Pancreas (tissue), 10 donors: ENCODE measurements around the gene AGPAT1. TPM values are rescaled to one million over a fixed set of nuclear protein-coding genes. Genes with fewer than 3 reads are reported as not detected.

Experiments
- ATAC-seq, 4 donors: fragments of 200-7000 bp; cut with Tn5 transposase; one replicate each; pipeline versions ENCODE4 v1.8.0 to v1.9.1; 2020; ENCODE audit warnings: mild to moderate bottlenecking in 4 of 4, moderate library complexity in 4 of 4
- DNase-seq, 6 donors: peaks; one replicate each; pipeline ENCODE4 v3.0.0-alpha.2; 2020
- FAIRE-seq: peaks from 2 replicates; lab custom pipeline; 2012; peaks lifted over from hg19 to GRCh38; lab: Jason Lieb, UNC
- H3K27ac ChIP-seq, 4 donors: fragments of 200-600 bp; sonication (generic); 1 replicate in 3 of 4; 2 replicates in 1 of 4; pipeline versions ENCODE4 v1.5.0 to v1.8.0; 2020
- H3K27me3 ChIP-seq, 4 donors: fragments of 200-600 bp; one replicate each; pipeline ENCODE4 v1.8.0; 2021
- H3K36me3 ChIP-seq, 3 donors: fragments of 200-600 bp; sonication (generic) in 1 of 3; one replicate each; pipeline versions ENCODE4 v1.5.0 to v1.8.0; 2020 to 2021
- H3K4me1 ChIP-seq, 3 donors: fragments of 200-600 bp; one replicate each; pipeline ENCODE4 v1.8.0; 2021
- H3K4me3 ChIP-seq, 4 donors: fragments of 200-600 bp; sonication (generic) in 2 of 4; one replicate each; pipeline versions ENCODE4 v1.5.0 to v1.8.0; 2020 to 2021
- H3K9me3 ChIP-seq, 4 donors: fragments of 200-600 bp; one replicate each; pipeline ENCODE4 v1.8.0; 2021
- WGBS, 2 donors: extraction: QIAGEN DNeasy Blood & Tissue Kit; methylation state at CpG; one replicate each; pipeline ENCODE4 v1.1.7; 2013; 5-methylcytosine and 5-hydroxymethylcytosine counted together
- intact Hi-C, 3 donors: fragments of 100-400 bp; cut with DNase I; formaldehyde crosslinking; loops; one replicate each; pipeline versions ENCODE4 v1.11.1 to v1.14.2; 2022
- polyA plus RNA-seq, 2 donors: library from polyadenylated mRNA; stranded (reverse); fragments of 200-250 nt; gene quantifications; one replicate each; pipeline ENCODE4 v1.2.3, GENCODE V29; 2013
- total RNA-seq, 6 donors: library from RNA; stranded (reverse); fragmentation: NEBNext Ultra II Directional in 4 of 6; extraction: Animal tissue kit (Norgen Biotek cat#: 25700) in 4 of 6; gene quantifications; one replicate each; pipeline versions ENCODE4 v1.2.1 to v1.2.4, GENCODE V29; 2021 to 2023
- TF ChIP-seq, protein P1 (sequence below), 4 donors: fragments of 200-600 bp; sonication (generic) in 3 of 4; IDR thresholded peaks; one replicate each; pipeline versions ENCODE4 v1.5.0 to v1.8.0; 2021; ENCODE audit warnings: antibody characterized with exemption in 4 of 4
- donor health status: healthy with polysubstance abuse.
- donor health status: DM: no; HTN: no; CAD: no; lungs with moderate emphysema.
- donor health status: DM: no; HTN: no; CAD: no.
- donor health status: control.
- donor health status: control.
- donor health status: Bipolar disorder and iron deficiency.
- donor health status: DM: yes; HTN: yes; CAD: no.
- donor health status: DM: no; HTN: no; CAD: no.
- donor health status: DM: no; HTN: no; CAD: no.
- donor health status: DM: yes; HTN: yes; CAD: no.

The AGPAT1 gene
- total and polyA plus RNA-seq, 8 donors = 10.1 to 28.1 (median 18.1) TPM

DNA sequence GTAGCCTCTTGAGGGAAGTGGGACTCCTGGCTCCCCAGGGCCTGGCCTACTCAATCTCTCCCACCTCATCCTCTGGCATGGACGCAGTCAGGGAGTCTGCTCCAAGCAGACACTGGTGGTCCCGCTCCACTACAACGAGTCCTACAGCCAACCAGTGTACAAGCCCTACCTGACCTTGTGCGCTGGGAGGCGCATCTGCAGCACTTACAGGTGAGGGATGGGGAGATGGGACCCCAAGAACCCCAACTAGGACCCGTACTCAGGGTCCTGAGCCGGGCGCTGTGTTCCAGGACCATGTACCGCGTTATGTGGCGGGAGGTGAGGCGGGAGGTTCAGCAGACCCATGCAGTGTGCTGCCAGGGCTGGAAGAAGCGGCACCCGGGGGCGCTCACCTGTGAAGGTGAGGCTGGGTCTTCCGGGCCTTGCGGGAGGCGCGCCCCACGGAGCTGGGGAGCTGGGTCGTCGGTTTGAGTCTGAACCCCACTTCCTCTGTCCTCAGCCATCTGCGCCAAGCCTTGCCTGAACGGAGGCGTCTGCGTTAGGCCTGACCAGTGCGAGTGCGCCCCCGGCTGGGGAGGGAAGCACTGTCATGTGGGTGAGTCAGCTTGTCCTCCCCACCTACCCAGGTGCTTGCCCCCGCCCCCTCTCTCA is 9.3 kb downstream of the AGPAT1 start:
- WGBS, 2 donors = 91% methylated on average over 30 of the region's 30 CpGs
- intact Hi-C loops = loop anchor here in 1 of 3 donors (10.0 kb wide), 1 partner anchor 52 kb away; no protein-coding TSS in a partner anchor
- Histone ChIP-seq H3K4me3 (no peak overlapping the region), H3K27me3 (no peaks in the 10 kb centered on the region), H3K4me1 (no peaks in the 10 kb centered on the region), H3K36me3 (no peaks in the 10 kb centered on the region), H3K27ac (no peak overlapping the region), H3K9me3 (no peaks in the 10 kb centered on the region)
- FAIRE-seq (no peak), ATAC-seq (peak in 1 of 4 donors; percentile 13), DNase-seq (peak in 1 of 6 donors; percentile 73)
- TF ChIP-seq, protein P1, sequence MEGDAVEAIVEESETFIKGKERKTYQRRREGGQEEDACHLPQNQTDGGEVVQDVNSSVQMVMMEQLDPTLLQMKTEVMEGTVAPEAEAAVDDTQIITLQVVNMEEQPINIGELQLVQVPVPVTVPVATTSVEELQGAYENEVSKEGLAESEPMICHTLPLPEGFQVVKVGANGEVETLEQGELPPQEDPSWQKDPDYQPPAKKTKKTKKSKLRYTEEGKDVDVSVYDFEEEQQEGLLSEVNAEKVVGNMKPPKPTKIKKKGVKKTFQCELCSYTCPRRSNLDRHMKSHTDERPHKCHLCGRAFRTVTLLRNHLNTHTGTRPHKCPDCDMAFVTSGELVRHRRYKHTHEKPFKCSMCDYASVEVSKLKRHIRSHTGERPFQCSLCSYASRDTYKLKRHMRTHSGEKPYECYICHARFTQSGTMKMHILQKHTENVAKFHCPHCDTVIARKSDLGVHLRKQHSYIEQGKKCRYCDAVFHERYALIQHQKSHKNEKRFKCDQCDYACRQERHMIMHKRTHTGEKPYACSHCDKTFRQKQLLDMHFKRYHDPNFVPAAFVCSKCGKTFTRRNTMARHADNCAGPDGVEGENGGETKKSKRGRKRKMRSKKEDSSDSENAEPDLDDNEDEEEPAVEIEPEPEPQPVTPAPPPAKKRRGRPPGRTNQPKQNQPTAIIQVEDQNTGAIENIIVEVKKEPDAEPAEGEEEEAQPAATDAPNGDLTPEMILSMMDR (IDR thresholded peaks at IDR 0.05) = no peak

DNA sequence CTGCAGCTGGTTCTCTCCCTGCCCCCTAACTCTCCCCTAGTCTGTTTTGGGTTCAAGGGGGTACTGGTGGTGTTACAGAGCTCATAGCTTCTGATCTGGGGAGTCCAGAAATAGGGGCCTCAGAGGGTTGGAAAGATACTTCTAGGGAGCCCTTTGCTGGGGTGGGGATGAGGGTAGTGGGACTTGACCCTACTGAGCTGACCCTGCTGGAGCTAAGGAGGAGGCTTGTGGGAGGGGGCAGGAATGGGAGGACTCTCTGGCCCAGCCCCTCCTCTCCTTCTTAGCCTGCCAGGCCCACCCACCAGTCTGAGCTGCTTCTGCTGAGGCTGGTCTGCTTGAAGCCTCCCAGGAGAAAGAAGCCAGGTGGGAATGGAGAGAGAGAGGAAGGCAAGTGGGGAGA is 11.6 kb downstream of the AGPAT1 start, which contains the start of gene EGFL8:
EGFL8 (plus strand) TSS at position 301 of the 400 bp plus-strand sequence. CDS start 1,571 bp downstream, outside the sequence.
- Histone ChIP-seq H3K36me3 (no peaks in the 10 kb centered on the region), H3K27ac (no peak within 1 kb of the TSS), H3K4me3 (no peak within 1 kb of the TSS), H3K4me1 (no peaks in the 10 kb centered on the region), H3K27me3 (no peaks in the 10 kb centered on the region), H3K9me3 (no peaks in the 10 kb centered on the region)
- intact Hi-C loops = loop anchor here in 1 of 3 donors (10.0 kb wide), 1 partner anchor 49 kb away; no protein-coding TSS in a partner anchor
- TF ChIP-seq, protein P1 (IDR thresholded peaks at IDR 0.05) = no peak
- no peak for ATAC-seq
- DNase-seq = no peak
- FAIRE-seq = no peak

DNA sequence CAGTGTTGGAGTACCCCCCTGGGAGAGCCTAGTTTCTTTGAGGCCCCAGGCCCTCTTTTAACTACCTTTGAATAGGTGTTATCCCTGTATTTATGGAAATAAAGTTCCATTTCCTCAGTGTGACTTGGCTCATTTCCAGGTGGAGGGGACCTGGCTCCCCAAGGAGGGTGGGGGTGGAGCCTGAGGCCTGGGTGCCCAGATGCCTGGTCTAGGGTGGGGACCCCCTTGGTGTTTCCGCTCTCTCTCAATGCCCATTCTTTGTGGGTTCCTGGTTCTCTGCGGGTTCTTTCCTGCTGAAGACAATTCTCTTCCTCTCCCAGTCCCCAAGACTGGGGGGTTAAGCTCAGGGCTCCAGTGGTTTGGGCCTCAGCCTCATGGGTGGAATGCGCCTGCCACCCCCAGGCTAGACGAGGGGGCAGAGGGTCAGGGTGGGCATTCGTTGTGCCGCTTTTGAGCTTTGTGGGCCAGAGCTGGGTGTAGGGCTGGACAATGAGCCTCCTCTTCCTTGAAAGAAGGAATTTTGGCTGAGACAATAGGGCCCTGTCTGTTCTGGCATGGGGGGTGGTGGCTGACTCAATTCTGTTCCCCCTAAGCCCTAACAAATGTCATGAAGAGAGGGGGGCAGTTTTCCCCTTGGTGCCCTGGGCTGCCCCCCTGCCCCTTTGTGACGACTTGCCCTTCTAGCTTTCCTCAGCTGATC is 12.2 kb downstream of the AGPAT1 start:
- Histone ChIP-seq H3K4me3 (no peak overlapping the region), H3K9me3 (no peaks in the 10 kb centered on the region), H3K27me3 (no peaks in the 10 kb centered on the region), H3K27ac (no peak overlapping the region), H3K36me3 (no peaks in the 10 kb centered on the region), H3K4me1 (no peaks in the 10 kb centered on the region)
- WGBS, 2 donors = 83 to 90% methylated on average over 7 of the region's 7 CpGs
- ATAC-seq (no peak), FAIRE-seq (no peak), DNase-seq (no peak)
- intact Hi-C loops = loop anchor here in 1 of 3 donors (10.0 kb wide), 1 partner anchor 49 kb away; no protein-coding TSS in a partner anchor
- TF ChIP-seq, protein P1 (IDR thresholded peaks at IDR 0.05) = no peak

DNA sequence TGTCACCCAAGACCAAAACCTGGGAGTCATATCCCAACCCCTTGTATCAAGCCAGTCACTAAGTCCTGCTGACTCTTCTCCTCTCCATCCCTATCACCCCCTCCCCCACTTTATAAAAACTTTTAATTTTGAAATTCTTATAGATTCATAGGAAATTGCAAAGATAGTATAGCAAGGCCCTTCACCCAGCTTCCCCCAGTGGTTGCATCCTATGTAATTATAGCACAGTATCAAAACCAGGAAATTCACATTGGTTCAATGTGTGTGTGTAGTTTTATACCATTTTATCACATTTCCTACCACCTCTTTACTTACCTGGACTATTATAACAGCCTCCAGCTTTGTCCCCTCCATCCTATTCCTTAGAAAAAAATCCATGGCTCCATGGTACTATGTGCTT is 17.8 kb downstream of the AGPAT1 start:
- Histone ChIP-seq H3K4me3 (no peak overlapping the region), H3K27ac (no peak overlapping the region), H3K9me3 (no peaks in the 10 kb centered on the region), H3K36me3 (peaks cover 0 to 4% (median 0%) of the 10 kb centered on the region in 3 donors), H3K27me3 (no peaks in the 10 kb centered on the region), H3K4me1 (peaks cover 0 to 5% (median 4%) of the 10 kb centered on the region in 3 donors)
- intact Hi-C loops = no loop called here
- FAIRE-seq = no peak
- DNase-seq = no peak
- TF ChIP-seq, protein P1 (IDR thresholded peaks at IDR 0.05) = no peak
- ATAC-seq = no peak
